Measurements from ENCODE around the gene CAPN1. TPM values are rescaled to one million over a fixed set of nuclear protein-coding genes. Genes with fewer than 3 reads are reported as not detected.
A peak's percentile ranks its signal among the peaks of the same experiment; 100 is the strongest.

The CAPN1 gene
- total and polyA plus RNA-seq, 2 of the 13 experiments (the other 11 are each of a cell fraction or from before 2014, with no cell fraction given) = 57.3 to 82.6 TPM

DNA sequence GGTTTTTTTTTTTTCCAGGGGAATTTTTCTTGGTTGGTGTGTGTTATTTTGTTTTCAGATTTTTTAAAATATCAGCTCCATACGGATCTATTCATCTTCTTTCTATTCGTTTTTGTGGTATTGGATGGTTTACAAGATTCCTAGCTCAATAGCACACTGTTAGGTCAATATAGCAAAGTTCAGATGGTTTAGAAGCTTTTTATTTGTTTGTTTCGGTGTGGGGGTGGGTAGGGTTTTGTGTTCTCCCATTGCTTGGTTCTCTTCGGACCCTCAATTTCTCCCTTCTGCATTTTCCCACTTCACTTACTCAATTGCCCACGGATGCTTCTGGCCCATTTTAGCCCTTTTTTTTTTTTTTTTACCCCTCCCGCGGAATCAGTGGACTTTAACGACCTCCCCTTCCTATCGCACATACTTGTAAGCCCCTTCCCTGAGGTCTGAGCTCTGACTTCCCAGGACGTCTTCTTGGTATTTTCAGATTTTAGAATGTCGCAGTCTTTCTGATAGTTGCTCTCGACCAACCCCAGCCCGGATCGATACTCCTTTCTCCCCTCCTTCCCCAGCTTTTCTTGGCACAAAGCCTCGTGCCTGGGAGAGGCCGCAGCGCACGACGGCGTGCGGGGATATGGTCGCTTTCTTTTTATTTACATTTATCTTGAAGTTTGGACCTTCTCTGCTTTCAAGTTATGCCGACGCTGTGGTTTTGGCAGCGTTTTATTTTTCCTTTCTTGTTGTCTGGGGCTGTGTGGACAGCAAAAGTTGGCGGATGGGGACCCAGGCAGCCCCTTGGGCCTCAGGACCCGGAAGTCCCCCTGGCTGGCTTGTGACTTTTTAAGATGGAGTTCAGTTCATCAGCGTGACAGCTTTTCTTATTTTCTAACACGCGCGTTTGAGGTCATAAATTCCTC, 16.1 kb upstream of the CAPN1 start (continued):
- TF ChIP-seq, protein P1, sequence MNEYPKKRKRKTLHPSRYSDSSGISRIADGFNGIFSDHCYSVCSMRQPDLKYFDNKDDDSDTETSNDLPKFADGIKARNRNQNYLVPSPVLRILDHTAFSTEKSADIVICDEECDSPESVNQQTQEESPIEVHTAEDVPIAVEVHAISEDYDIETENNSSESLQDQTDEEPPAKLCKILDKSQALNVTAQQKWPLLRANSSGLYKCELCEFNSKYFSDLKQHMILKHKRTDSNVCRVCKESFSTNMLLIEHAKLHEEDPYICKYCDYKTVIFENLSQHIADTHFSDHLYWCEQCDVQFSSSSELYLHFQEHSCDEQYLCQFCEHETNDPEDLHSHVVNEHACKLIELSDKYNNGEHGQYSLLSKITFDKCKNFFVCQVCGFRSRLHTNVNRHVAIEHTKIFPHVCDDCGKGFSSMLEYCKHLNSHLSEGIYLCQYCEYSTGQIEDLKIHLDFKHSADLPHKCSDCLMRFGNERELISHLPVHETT (CRISPR knock-in tag; conservative IDR thresholded peaks at IDR 0.05) = peak; percentile 59; the same call in 1 of the 2 replicates
- no peak for TF ChIP-seq PTBP1 (IDR thresholded peaks at IDR 0.05; ENCODE audit: low read depth, low read length, poor library complexity, severe bottlenecking)
- 0 out of 2 replicates have a peak, but pooled peaks have one; percentile 73 for TF ChIP-seq ZNF33B (CRISPR knock-in tag; IDR thresholded peaks at IDR 0.05)
- TF ChIP-seq THAP8 (CRISPR knock-in tag; IDR thresholded peaks at IDR 0.05; ENCODE audit: borderline replicate concordance) = no peak
- TF ChIP-seq TEAD3 (CRISPR knock-in tag; optimal IDR thresholded peaks at IDR 0.05; ENCODE audit: borderline replicate concordance) = peak; percentile 33
- TF ChIP-seq, protein P2, sequence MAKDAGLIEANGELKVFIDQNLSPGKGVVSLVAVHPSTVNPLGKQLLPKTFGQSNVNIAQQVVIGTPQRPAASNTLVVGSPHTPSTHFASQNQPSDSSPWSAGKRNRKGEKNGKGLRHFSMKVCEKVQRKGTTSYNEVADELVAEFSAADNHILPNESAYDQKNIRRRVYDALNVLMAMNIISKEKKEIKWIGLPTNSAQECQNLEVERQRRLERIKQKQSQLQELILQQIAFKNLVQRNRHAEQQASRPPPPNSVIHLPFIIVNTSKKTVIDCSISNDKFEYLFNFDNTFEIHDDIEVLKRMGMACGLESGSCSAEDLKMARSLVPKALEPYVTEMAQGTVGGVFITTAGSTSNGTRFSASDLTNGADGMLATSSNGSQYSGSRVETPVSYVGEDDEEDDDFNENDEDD (CRISPR knock-in tag; IDR thresholded peaks at IDR 0.05; ENCODE audit: borderline replicate concordance) = peak; percentile 69; the same call in 1 of the 2 replicates
- TF ChIP-seq FOXA1 (IDR thresholded peaks at IDR 0.05) = peak; percentile 67
- TF ChIP-seq FOXA1 (CRISPR knock-in tag; IDR thresholded peaks at IDR 0.05) = peak; percentile 37
- TF ChIP-seq ZNF24 (IDR thresholded peaks at IDR 0.05) = no peak
- peak; percentile 89 for TF ChIP-seq ZNF687 (CRISPR knock-in tag; IDR thresholded peaks at IDR 0.05)
- TF ChIP-seq ETV6 (CRISPR knock-in tag; conservative IDR thresholded peaks at IDR 0.05) = 0 out of 2 replicates have a peak, but pooled peaks have one; percentile 40
- no peak for TF ChIP-seq MLXIP (CRISPR knock-in tag; IDR thresholded peaks at IDR 0.05; ENCODE audit: borderline replicate concordance)
- TF ChIP-seq SP4 (CRISPR knock-in tag; IDR thresholded peaks at IDR 0.05) = peak; percentile 50; the same call in 1 of the 2 replicates
- TF ChIP-seq ZSCAN31 (CRISPR knock-in tag; IDR thresholded peaks at IDR 0.05; ENCODE audit: low read depth) = no peak
- no peak for TF ChIP-seq ARNTL (CRISPR knock-in tag; IDR thresholded peaks at IDR 0.05)
